K562 (cell line): ENCODE results near the gene LDAF1. TPM values are rescaled to one million over a fixed set of nuclear protein-coding genes. Genes with fewer than 3 reads are reported as not detected.
A peak's percentile ranks its signal among the peaks of the same experiment; 100 is the strongest.
"Not testable (repeated sequence)": the region's sequence is repeated elsewhere in the genome, so short reads cannot be mapped to it uniquely, and the experiment has no call there.

Experiments used
- ATAC-seq: fragments of 200-7000 bp; cut with Tn5 transposase; 3 replicates; pipeline ENCODE4 v1.9.1; 2020; ENCODE audit warnings: moderate library complexity
- BruUV-seq: library from RNA; stranded (reverse); fragments of 400-500 nt; replicated peaks from 2 replicates; lab custom pipeline; 2021; lab: Mats Ljungman, UMichigan
- CTCF ChIA-PET: fragments of 300-600 bp; formaldehyde crosslinking; extraction: SDS; loops from one replicate; lab custom pipeline; 2021; ENCODE audit warnings: low intra/inter-chr PET ratio; lab: Yijun Ruan, JAX
- POLR2A ChIA-PET: fragments of 300-600, 350-650 bp; sonication (Branson Sonifier 250); formaldehyde crosslinking; extraction: SDS; loops from one replicate; lab custom pipeline; 2021; ENCODE audit warnings: antibody characterized with exemption, inconsistent platforms; lab: Yijun Ruan, JAX
- DNase-seq, 4 experiments: peaks; one replicate each; pipeline versions ENCODE4 v3.0.0 to v3.0.0-alpha.2; 2011 to 2018; ENCODE audit warnings: low spot score in 3 of 4, mixed read lengths in 3 of 4; ENCODE audit errors: extremely low read depth in 1 of 4
- FAIRE-seq: peaks from 2 replicates; lab custom pipeline; 2011; peaks lifted over from hg19 to GRCh38; lab: Jason Lieb, UNC
- H2AFZ ChIP-seq: 2 replicates; pipeline ENCODE4 v1.6.0; 2011; ENCODE audit warnings: low read depth, low read length, control low read depth, inconsistent platforms
- H3K27ac ChIP-seq: fragments of 200-600 bp; 3 replicates; pipeline ENCODE4 v1.8.0; 2011; ENCODE audit warnings: low read depth, mild to moderate bottlenecking, control low read depth, inconsistent platforms, low read length, moderate library complexity, mixed read lengths; ENCODE audit errors: extremely low read depth
- H3K27me3 ChIP-seq, 2 experiments: fragments of 300-600 bp in 1 of 2; 2 replicates in 1 of 2; 3 replicates in 1 of 2; pipeline versions ENCODE4 v1.6.0 to v1.8.0; 2011; ENCODE audit warnings: inconsistent platforms in 2 of 2, low read length in 2 of 2, mild to moderate bottlenecking in 1 of 2, mixed read lengths in 1 of 2, moderate library complexity in 1 of 2; ENCODE audit not compliant: control insufficient read depth in 2 of 2, insufficient read depth in 2 of 2
- H3K36me3 ChIP-seq: fragments of 300-600 bp; 3 replicates; pipeline ENCODE4 v1.8.0; 2011; ENCODE audit warnings: mild to moderate bottlenecking, low read length, inconsistent platforms; ENCODE audit not compliant: control insufficient read depth, insufficient read depth
- H3K4me1 ChIP-seq, 2 experiments: fragments of 200-600 bp in 1 of 2; replicated peaks in 1 of 2; 2 replicates in 1 of 2; 3 replicates in 1 of 2; pipeline versions ENCODE4 v1.5.1 to v1.8.0; 2011; ENCODE audit warnings: inconsistent platforms in 2 of 2, low read length in 2 of 2, mild to moderate bottlenecking in 1 of 2, mixed read lengths in 1 of 2, moderate library complexity in 1 of 2; ENCODE audit not compliant: control insufficient read depth in 2 of 2, insufficient read depth in 2 of 2
- H3K4me2 ChIP-seq: 2 replicates; pipeline ENCODE4 v1.6.1; 2011; ENCODE audit warnings: low read length, control low read depth, inconsistent platforms, mixed read lengths; ENCODE audit not compliant: insufficient read depth
- H3K4me3 ChIP-seq: fragments of 200-600 bp; sonication (generic), shearing (Covaris generic); 2 replicates; pipeline ENCODE4 v1.5.1; 2016; ENCODE audit warnings: control low read depth, inconsistent platforms
- H3K79me2 ChIP-seq: fragments of 200-600 bp; 3 replicates; pipeline ENCODE4 v1.8.0; 2011; ENCODE audit warnings: low read length, inconsistent platforms; ENCODE audit not compliant: control insufficient read depth, insufficient read depth
- H3K9ac ChIP-seq, 2 experiments: 2 replicates each; pipeline versions ENCODE4 v1.6.0 to v1.6.1; 2011; ENCODE audit warnings: low read depth in 2 of 2, low read length in 2 of 2, control low read depth in 1 of 2, inconsistent platforms in 1 of 2, mild to moderate bottlenecking in 1 of 2, mixed read lengths in 1 of 2; ENCODE audit not compliant: insufficient read depth in 1 of 2
- H3K9me1 ChIP-seq: one replicate; pipeline ENCODE4 v1.6.0; 2011; ENCODE audit warnings: inconsistent platforms, mild to moderate bottlenecking, low read length, moderate library complexity; ENCODE audit not compliant: control insufficient read depth, insufficient read depth
- H3K9me3 ChIP-seq: replicated peaks from 2 replicates; pipeline ENCODE4 v1.5.1; 2011; ENCODE audit warnings: low read depth, low read length, inconsistent platforms; ENCODE audit not compliant: control insufficient read depth, insufficient read depth
- H4K20me1 ChIP-seq: replicated peaks from 2 replicates; pipeline ENCODE4 v1.6.1; 2011; ENCODE audit warnings: low read length, inconsistent platforms, mixed read lengths; ENCODE audit not compliant: control insufficient read depth, insufficient read depth
- ARID1B ChIP-seq: fragments of 450-650 bp; IDR thresholded peaks from 2 replicates; pipeline ENCODE4 v1.6.1; 2016; ENCODE audit warnings: antibody characterized with exemption, mild to moderate bottlenecking, inconsistent platforms
- BCOR ChIP-seq: fragments of 450-650 bp; IDR thresholded peaks from 2 replicates; pipeline ENCODE4 v1.6.1; 2016
- CXXC5 ChIP-seq: fragments of 250-450 bp; sonication (Bioruptor Pico); IDR thresholded peaks from 2 replicates; pipeline ENCODE4 v1.8.0; 2022; ENCODE audit warnings: inconsistent platforms, mild to moderate bottlenecking, moderate library complexity
- EP300 ChIP-seq: IDR thresholded peaks from 2 replicates; pipeline ENCODE4 v1.6.1; 2012; ENCODE audit warnings: low read length, improper control_type of control experiment
- HMGN3 ChIP-seq: IDR thresholded peaks from 2 replicates; pipeline ENCODE4 v1.6.1; 2011; ENCODE audit warnings: borderline replicate concordance, low read depth, mild to moderate bottlenecking, mixed read lengths, low read length; ENCODE audit not compliant: insufficient read length; ENCODE audit errors: extremely low read depth
- JUND ChIP-seq, 2 experiments: IDR thresholded peaks; 2 replicates in 1 of 2; 3 replicates in 1 of 2; pipeline ENCODE4 v1.6.1; 2011; ENCODE audit warnings: borderline replicate concordance in 2 of 2, low read depth in 2 of 2, low read length in 2 of 2, improper control_type of control experiment in 1 of 2, missing biosample characterization in 1 of 2, missing genetic modification characterization in 1 of 2, missing genetic modification reagents in 1 of 2
- KDM5B ChIP-seq: fragments of 200-600 bp; sonication (generic); IDR thresholded peaks from 2 replicates; pipeline ENCODE4 v1.6.1; 2012; ENCODE audit warnings: low read depth, mild to moderate bottlenecking, moderate library complexity, low read length, control low read depth, inconsistent platforms; ENCODE audit not compliant: insufficient replicate concordance
- NCOR1 ChIP-seq: fragments of 450-650 bp; IDR thresholded peaks from 2 replicates; pipeline ENCODE4 v1.6.1; 2016; ENCODE audit warnings: mild to moderate bottlenecking, moderate library complexity
- PHF20 ChIP-seq: fragments of 450-650 bp; IDR thresholded peaks from 2 replicates; pipeline ENCODE4 v1.6.1; 2018; ENCODE audit not compliant: partially characterized antibody
- RBBP5 ChIP-seq: fragments of 200-600 bp; sonication (generic); IDR thresholded peaks from 2 replicates; pipeline ENCODE4 v1.6.1; 2012; ENCODE audit warnings: borderline replicate concordance, mild to moderate bottlenecking, low read length, control low read depth, inconsistent platforms; ENCODE audit not compliant: insufficient read depth, poor library complexity, severe bottlenecking
- RBM39 ChIP-seq: fragments of 200-400 bp; formaldehyde crosslinking; optimal IDR thresholded peaks from 2 replicates; pipeline ENCODE3; 2018; ENCODE audit warnings: low read depth, low read length
- WGBS: fragments of 100-300 bp; shearing (Covaris generic); methylation state at CpG from one replicate; pipeline ENCODE4 v1.1.6; 2016; ENCODE audit warnings: low coverage, mixed read lengths; ENCODE audit not compliant: insufficient coverage; ENCODE audit errors: missing lambda C conversion rate; 5-methylcytosine and 5-hydroxymethylcytosine counted together
- in situ Hi-C: fragments of 300-500 bp; cut with MboI; formaldehyde crosslinking; loops from 4 replicates; pipeline ENCODE4 v1.15.0; 2018; ENCODE audit warnings: inconsistent platforms, mixed read lengths
- intact Hi-C: fragments of 100-400 bp; cut with micrococcal nuclease; formaldehyde crosslinking; loops from 2 replicates; pipeline ENCODE4 v1.14.2; 2022
- polyA plus RNA-seq, 8 experiments: library from polyadenylated mRNA; depleted of rRNA in 4 of 8; stranded (reverse) in 5 of 8; unstranded in 3 of 8; fragments of >200 nt; fragmentation: Nextera tagmentation in 2 of 8; fragmentation: Illumina TruSeq in 1 of 8; extraction: Ambion mirVana in 2 of 8; extraction: Trizol in 1 of 8; gene quantifications; 2 replicates each; pipeline versions ENCODE4 v1.2.1 to v1.2.3, GENCODE V29; 2011 to 2014; ENCODE audit warnings: inconsistent platforms in 1 of 8, missing spikeins in 1 of 8
- total RNA-seq, 7 experiments: library from RNA; depleted of rRNA in 6 of 7; stranded (reverse); fragments of >200 nt in 6 of 7; fragmentation: Illumina TruSeq in 2 of 7; extraction: Trizol in 2 of 7; gene quantifications; 2 replicates each; pipeline versions ENCODE4 v1.2.1 to v1.2.3, GENCODE V29; 2011 to 2021; ENCODE audit warnings: low replicate concordance in 1 of 7
- TF ChIP-seq, protein P1 (sequence below): sonication (generic); formaldehyde crosslinking; IDR thresholded peaks from 2 replicates; pipeline ENCODE4 v1.8.0; 2022; ENCODE audit warnings: mild to moderate bottlenecking, missing genetic modification reagents

LDAF1 gene
- total and polyA plus RNA-seq, 9 of the 15 experiments (the other 6 are each of a cell fraction or from before 2014, with no cell fraction given), result 7.0 to 20.1 (median 12.5) TPM

DNA sequence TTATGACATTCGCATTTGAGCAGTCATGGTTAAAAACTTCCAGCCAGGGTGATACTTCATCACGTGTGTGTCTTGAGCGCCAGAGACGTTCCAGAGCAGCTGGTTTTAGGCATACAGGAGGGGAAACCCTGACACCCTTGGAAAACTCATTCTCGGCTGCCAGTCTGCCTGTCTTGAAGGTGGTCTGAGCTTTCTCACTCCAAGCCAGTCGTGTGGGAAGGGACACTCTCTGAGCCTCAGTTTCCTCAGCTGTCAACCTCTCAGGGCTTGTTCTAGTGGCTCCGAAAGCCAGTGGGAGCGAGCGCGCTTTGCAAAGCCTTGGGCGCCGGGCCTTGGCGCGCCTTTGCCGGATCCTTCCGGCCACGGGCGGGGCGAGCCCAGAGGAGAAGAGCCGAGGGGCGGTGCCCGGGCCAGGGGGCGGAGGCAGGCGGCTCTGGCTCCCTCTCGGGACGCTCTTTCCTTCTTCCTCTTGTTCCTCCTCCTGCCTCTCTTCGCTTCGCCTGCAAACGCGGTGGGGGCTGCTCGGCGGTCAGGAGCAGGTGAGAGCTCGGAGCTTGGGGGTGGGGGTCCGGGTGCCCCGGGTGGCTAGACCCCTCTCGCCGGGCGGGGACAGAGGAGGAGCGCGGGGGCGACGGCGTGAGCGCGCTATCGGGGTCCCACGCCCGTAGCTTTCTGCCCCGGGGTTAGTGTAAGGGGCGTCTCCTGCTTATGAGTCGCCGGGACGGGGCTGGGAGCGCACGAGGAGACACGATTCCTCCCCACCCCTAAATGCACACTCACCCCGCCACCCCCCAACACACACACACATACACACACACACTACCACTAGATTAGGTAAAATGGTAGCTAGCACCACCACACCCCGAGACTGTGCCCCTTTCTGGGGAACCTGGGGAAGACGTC, at the start of gene LDAF1 (continued):
- TF ChIP-seq PHF20 (peak; percentile 52), NCOR1 (no peak), RBM39 (peak; percentile 53), EP300 (no peak), ARID1B (peak; percentile 25; the same call in 1 of the 2 replicates), JUND (IDR thresholded peaks at IDR 0.05; ENCODE audit: borderline replicate concordance, low read depth, low read length) (0 out of 2 replicates have a peak, but pooled peaks have one; percentile 24), JUND (tag; IDR thresholded peaks at IDR 0.05; ENCODE audit: borderline replicate concordance, low read depth, low read length) (no peak), RBBP5 (peak; percentile 37), HMGN3 (peak; percentile 75), BCOR (peak; percentile 29; the same call in 1 of the 2 replicates), KDM5B (peak; percentile 61), CXXC5 (peak; percentile 51)
- TF ChIP-seq, protein P1, sequence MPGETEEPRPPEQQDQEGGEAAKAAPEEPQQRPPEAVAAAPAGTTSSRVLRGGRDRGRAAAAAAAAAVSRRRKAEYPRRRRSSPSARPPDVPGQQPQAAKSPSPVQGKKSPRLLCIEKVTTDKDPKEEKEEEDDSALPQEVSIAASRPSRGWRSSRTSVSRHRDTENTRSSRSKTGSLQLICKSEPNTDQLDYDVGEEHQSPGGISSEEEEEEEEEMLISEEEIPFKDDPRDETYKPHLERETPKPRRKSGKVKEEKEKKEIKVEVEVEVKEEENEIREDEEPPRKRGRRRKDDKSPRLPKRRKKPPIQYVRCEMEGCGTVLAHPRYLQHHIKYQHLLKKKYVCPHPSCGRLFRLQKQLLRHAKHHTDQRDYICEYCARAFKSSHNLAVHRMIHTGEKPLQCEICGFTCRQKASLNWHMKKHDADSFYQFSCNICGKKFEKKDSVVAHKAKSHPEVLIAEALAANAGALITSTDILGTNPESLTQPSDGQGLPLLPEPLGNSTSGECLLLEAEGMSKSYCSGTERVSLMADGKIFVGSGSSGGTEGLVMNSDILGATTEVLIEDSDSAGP, result no peak
- TF ChIP-seq, all 486 proteins: peak for 60

GRCh38 chr16:21115551-21115950, 42.9 kb upstream of the LDAF1 start:
- in situ Hi-C loops, DNase-seq, ATAC-seq, H3K9me3 ChIP-seq, H3K4me3 ChIP-seq, intact Hi-C loops, H3K4me1 ChIP-seq, H3K79me2 ChIP-seq, H3K9me1 ChIP-seq, H3K36me3 ChIP-seq, FAIRE-seq, H3K27me3 ChIP-seq, CTCF ChIA-PET, H4K20me1 ChIP-seq, BruUV-seq: not testable (repeated sequence)
- Histone ChIP-seq H3K9ac (peak overlapping the region in 1 of 2 experiments; percentile 60; a peak in 1 of 4 replicates), H2AFZ (peak overlapping the region; percentile 98), H3K4me2 (peak overlapping the region; percentile 84), H3K27ac (peak overlapping the region; percentile 62; the same call in 1 of the 3 replicates)
- POLR2A ChIA-PET, result interaction anchor here (0.7 kb wide), 1 partner anchor 13 kb away, joined by 3 read pairs; no protein-coding TSS in a partner anchor
- 83% methylated on average over 4 of the region's 4 CpGs for WGBS
